Endothelial cell (in vitro differentiated cells): ENCODE measurements around the gene ANAPC2. TPM values are rescaled to one million over a fixed set of nuclear protein-coding genes. Genes with fewer than 3 reads are reported as not detected.
A peak's percentile ranks its signal among the peaks of the same experiment; 100 is the strongest.

ENCODE experiments used
- DNase-seq: peaks from one replicate; pipeline ENCODE4 v3.0.0; 2021; ENCODE audit warnings: low spot score
- H3K27ac Mint-ChIP-seq: one replicate; pipeline ENCODE4 v1.8.0; 2021; ENCODE audit warnings: mixed read lengths, inconsistent platforms; ENCODE audit not compliant: unreplicated experiment
- H3K27me3 Mint-ChIP-seq: one replicate; pipeline ENCODE4 v1.8.0; 2021; ENCODE audit warnings: mild to moderate bottlenecking, moderate library complexity, mixed read lengths, inconsistent platforms; ENCODE audit not compliant: unreplicated experiment
- H3K36me3 Mint-ChIP-seq: one replicate; pipeline ENCODE4 v1.8.0; 2021; ENCODE audit warnings: mild to moderate bottlenecking, low read depth, mixed read lengths, inconsistent platforms; ENCODE audit not compliant: unreplicated experiment
- H3K4me1 Mint-ChIP-seq: one replicate; pipeline ENCODE4 v1.8.0; 2021; ENCODE audit warnings: mild to moderate bottlenecking, mixed read lengths, inconsistent platforms; ENCODE audit not compliant: unreplicated experiment
- H3K4me3 Mint-ChIP-seq: one replicate; pipeline ENCODE4 v1.8.0; 2021; ENCODE audit warnings: mild to moderate bottlenecking, mixed read lengths, inconsistent platforms; ENCODE audit not compliant: unreplicated experiment
- H3K9me3 Mint-ChIP-seq: one replicate; pipeline ENCODE4 v1.8.0; 2021; ENCODE audit warnings: mixed read lengths, inconsistent platforms; ENCODE audit not compliant: unreplicated experiment
- CTCF ChIP-seq: fragments of 200-600 bp; sonication (generic); IDR thresholded peaks from one replicate; pipeline ENCODE4 v1.5.0; 2021; ENCODE audit warnings: antibody characterized with exemption; ENCODE audit not compliant: unreplicated experiment
- long read RNA-seq: library from polyadenylated mRNA; unstranded; transcript quantifications from one replicate; pipeline ENCODE4 v2.0.0, GENCODE V29; 2020; ENCODE audit not compliant: unreplicated experiment
- total RNA-seq: library from RNA; stranded (reverse); fragmentation: NEBNext Ultra II Directional; extraction: Animal tissue kit (Norgen Biotek cat#: 25700); gene quantifications from one replicate; pipeline ENCODE4 v1.2.1, GENCODE V29; 2021; ENCODE audit not compliant: unreplicated experiment

Gene ANAPC2
- 76.8 TPM for total RNA-seq
- long read RNA-seq = 0 reads

- DNase-seq = peak; percentile 95
- Mint-ChIP-seq H3K4me3 (peak within 1 kb of the TSS; percentile 96), H3K27me3 (peaks cover 9% of the 10 kb centered on the region), H3K4me1 (peaks cover 11% of the 10 kb centered on the region), H3K36me3 (peaks cover 7% of the 10 kb centered on the region), H3K9me3 (no peaks in the 10 kb centered on the region), H3K27ac (peak within 1 kb of the TSS; percentile 57)
- no peak for TF ChIP-seq CTCF
Observed at GRCh38 chr9:137188490-137189296, at the start of gene ANAPC2, which contains the start of gene SSNA1. TSS of gene ANAPC2 (minus strand) at chr9:137188560. CDS start at chr9:137188532, 28 bp downstream. TSS of gene SSNA1 (plus strand) at chr9:137188676. CDS start at chr9:137188727, 51 bp downstream.

- peaks cover 3% of the 10 kb centered on the region for H3K36me3 Mint-ChIP-seq
- H3K9me3 Mint-ChIP-seq = no peaks in the 10 kb centered on the region
- H3K4me1 Mint-ChIP-seq = peaks cover 3% of the 10 kb centered on the region
- DNase-seq = no peak
- H3K27me3 Mint-ChIP-seq = peaks cover 8% of the 10 kb centered on the region
- no peak overlapping the region for H3K27ac Mint-ChIP-seq
- TF ChIP-seq CTCF = no peak
- H3K4me3 Mint-ChIP-seq = no peak overlapping the region
Observed at GRCh38 chr9:137236936-137237421, 48.6 kb upstream of the ANAPC2 start.

- Mint-ChIP-seq H3K4me1 (peaks cover 2% of the 10 kb centered on the region), H3K36me3 (peaks cover 3% of the 10 kb centered on the region), H3K27ac (no peak overlapping the region), H3K4me3 (no peak overlapping the region), H3K9me3 (no peaks in the 10 kb centered on the region), H3K27me3 (peaks cover 8% of the 10 kb centered on the region)
- TF ChIP-seq CTCF = peak; percentile 96
- peak; percentile 92 for DNase-seq
Observed at GRCh38 chr9:137236238-137236935, 48.0 kb upstream of the ANAPC2 start.

- Mint-ChIP-seq H3K4me1 (no peaks in the 10 kb centered on the region), H3K36me3 (peaks cover 3% of the 10 kb centered on the region), H3K9me3 (no peaks in the 10 kb centered on the region), H3K27me3 (peaks cover 4% of the 10 kb centered on the region), H3K4me3 (no peak overlapping the region), H3K27ac (no peak overlapping the region)
- no peak for TF ChIP-seq CTCF
- DNase-seq = no peak
Observed at GRCh38 chr9:137235424-137236237, 47.3 kb upstream of the ANAPC2 start.
